Measurements from ENCODE around the gene ARL15.
A peak's percentile ranks its signal among the peaks of the same experiment; 100 is the strongest.

ARL15 gene

GRCh38 chr5:54313311-54314270, 3.2 kb upstream of the ARL15 start:
- peak in 1 of 2 donors; percentile 11 for DNase-seq

- DNase-seq, result no peak
These were observed 2.1 kb upstream of the ARL15 start for GRCh38 chr5:54312499-54312898.

- peak in 1 of 2 donors; percentile 8 for DNase-seq
These were observed 854 bp upstream of the ARL15 start for GRCh38 chr5:54311176-54311677.

- peak in 1 of 2 donors; percentile 27 for DNase-seq
These were observed 511 bp downstream of the ARL15 start for GRCh38 chr5:54309691-54310432.

GRCh38 chr5:54309276-54309675, 1.1 kb downstream of the ARL15 start:
- DNase-seq, result no peak

GRCh38 chr5:54307583-54307982, 2.8 kb downstream of the ARL15 start:
- DNase-seq, result no peak

- no peak for DNase-seq
These were observed 3.5 kb downstream of the ARL15 start for GRCh38 chr5:54306893-54307292.

GRCh38 chr5:54305737-54306136, 4.6 kb downstream of the ARL15 start:
- DNase-seq, result no peak

- peak in 1 of 2 donors; percentile 13 for DNase-seq
These were observed 6.3 kb downstream of the ARL15 start for GRCh38 chr5:54304040-54304439.

- peak in 1 of 2 donors; percentile 27 for DNase-seq
These were observed 8.1 kb downstream of the ARL15 start for GRCh38 chr5:54302267-54302687.

- no peak for DNase-seq
These were observed 8.5 kb downstream of the ARL15 start for GRCh38 chr5:54301849-54302248.

- no peak for DNase-seq
These were observed 9.2 kb downstream of the ARL15 start for GRCh38 chr5:54301220-54301619.

GRCh38 chr5:54298947-54299346, 11.4 kb downstream of the ARL15 start:
- no peak for DNase-seq

- DNase-seq, result no peak
These were observed 14.0 kb downstream of the ARL15 start for GRCh38 chr5:54296386-54296785.

- DNase-seq, result no peak
These were observed 14.6 kb downstream of the ARL15 start for GRCh38 chr5:54295651-54296276.

- no peak for DNase-seq
These were observed 16.2 kb downstream of the ARL15 start for GRCh38 chr5:54294097-54294667.

- no peak for DNase-seq
These were observed 17.5 kb downstream of the ARL15 start for GRCh38 chr5:54292866-54293265.

- DNase-seq, result no peak
These were observed 18.9 kb downstream of the ARL15 start for GRCh38 chr5:54291498-54291897.

- no peak for DNase-seq
These were observed 20.6 kb downstream of the ARL15 start for GRCh38 chr5:54289769-54290168.

GRCh38 chr5:54288568-54289217, 21.7 kb downstream of the ARL15 start:
- DNase-seq, result no peak

- no peak for DNase-seq
These were observed 24.7 kb downstream of the ARL15 start for GRCh38 chr5:54285686-54286085.

- DNase-seq, result no peak
These were observed 25.8 kb downstream of the ARL15 start for GRCh38 chr5:54284586-54284985.

All from CD4-positive, alpha-beta T cell treated with Interleukin-1 beta for 1 hour (primary cell).